GM21528 (cell line): ENCODE measurements around the gene WDR88.

Source experiments
- ATAC-seq: cut with Tn5 transposase; IDR thresholded peaks from one replicate; pipeline ENCODE4 v1.9.1; 2021; ENCODE audit warnings: mild to moderate bottlenecking, moderate library complexity; ENCODE audit not compliant: unreplicated experiment, low FRiP score

WDR88 gene

GRCh38 chr19:33194886-33195644 lies 63.2 kb downstream of the WDR88 start:
- no peak for ATAC-seq

DNA sequence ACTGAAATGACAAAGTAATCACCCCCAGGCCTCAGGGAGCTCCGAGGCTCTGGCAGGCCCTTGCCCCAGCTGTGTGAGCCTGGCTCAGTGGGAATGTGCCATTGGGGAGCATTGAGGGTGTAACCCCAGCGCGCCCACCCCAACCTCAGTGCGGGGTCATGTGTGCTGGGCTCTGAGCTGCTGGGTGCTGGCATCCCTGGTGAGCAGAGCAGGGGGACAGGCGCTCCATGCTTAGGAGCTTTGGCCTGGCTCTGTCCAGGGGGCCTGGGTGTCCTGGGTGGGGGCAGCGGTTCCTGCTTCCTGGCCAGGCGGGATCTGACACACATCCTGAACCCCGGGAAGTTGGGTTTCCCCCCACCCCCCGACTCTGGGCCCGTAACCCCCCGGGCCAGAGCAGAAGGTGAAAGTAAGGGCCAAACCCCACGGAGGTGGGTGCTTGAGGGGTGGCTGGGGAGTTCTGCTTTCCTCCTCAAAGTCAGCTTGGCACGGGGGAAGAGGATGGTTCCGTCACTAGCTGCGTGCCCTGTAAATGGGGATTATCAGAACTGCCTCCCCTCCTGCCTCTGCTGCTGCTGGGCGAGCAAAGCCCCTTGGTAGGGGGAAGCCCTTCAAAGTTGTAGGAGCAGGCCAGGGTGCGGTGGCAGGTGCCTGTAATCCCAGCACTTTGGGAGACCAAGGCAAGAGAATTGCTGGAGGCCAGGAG lies 63.9 kb downstream of the WDR88 start:
- ATAC-seq = no peak

GRCh38 chr19:33196446-33197193 lies 64.7 kb downstream of the WDR88 start:
- ATAC-seq = no peak

GRCh38 chr19:33197591-33198000 lies 65.7 kb downstream of the WDR88 start:
- no peak for ATAC-seq

GRCh38 chr19:33198169-33198568 lies 66.3 kb downstream of the WDR88 start:
- ATAC-seq = no peak

GRCh38 chr19:33199441-33200265 lies 67.7 kb downstream of the WDR88 start:
- no peak for ATAC-seq

DNA sequence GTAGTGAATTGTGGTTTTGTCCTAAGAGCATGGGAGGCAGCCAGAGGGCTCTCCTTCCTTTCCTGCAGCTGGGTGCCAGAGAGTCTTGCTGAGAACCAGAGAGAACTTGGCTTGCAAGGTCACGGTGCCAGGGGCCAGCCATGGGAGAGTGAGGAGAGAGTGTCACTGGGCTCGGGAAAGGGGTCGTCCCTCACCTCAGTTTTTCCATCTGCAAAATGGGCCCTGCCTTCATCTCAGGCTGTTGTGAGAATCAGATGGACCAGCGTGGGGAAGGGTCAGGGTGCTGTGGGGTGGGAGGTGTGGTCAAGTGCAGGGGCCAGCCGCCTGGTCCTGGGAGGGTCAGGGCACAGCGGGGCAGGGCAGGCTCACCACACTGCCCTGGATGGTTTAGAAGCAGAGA lies 69.6 kb downstream of the WDR88 start:
- no peak for ATAC-seq

GRCh38 chr19:33201886-33202545 lies 70.1 kb downstream of the WDR88 start:
- ATAC-seq = no peak

DNA sequence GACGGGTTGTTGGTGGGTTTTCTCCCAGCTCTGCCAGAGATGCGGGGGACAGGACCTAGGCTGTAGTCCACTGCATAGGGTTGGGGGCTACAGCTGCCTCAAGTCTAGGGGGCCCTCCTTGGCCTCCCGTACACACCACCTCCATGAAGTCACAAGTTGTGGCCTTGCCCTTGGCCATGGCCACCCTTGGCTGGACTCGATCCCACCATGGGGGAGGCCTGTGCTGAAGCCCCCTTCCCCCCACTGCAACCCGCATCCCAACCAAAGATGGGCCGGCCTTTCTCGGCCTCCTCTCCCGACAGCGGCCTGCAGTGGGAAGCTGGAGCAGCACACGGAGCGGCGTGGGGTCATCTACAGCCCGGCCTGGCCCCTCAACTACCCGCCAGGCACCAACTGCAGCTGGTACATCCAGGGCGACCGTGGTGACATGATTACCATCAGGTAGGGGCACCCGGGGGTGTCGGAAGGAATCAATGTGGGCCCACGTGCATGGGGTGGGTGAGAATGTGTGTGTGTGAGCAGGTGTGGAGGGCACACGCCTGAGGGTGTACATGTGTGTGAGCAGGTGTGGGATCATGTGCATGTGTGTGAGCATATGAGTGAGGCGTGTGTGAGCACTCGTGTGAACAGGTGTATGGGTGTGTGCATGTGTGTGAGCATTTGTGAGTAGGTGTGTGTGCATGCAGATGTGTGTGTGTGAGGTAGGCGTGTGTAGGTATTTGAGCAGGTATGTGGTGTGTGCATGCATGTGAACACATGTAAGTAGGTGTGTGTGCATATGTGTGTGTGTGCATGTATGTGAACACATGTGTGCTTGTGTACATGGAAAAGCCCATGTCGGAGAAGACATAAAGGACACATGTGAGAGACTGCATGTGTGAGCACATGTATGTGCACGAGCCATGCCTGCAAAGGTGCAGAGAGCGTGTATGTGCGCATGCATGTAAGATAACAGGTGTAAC lies 70.9 kb downstream of the WDR88 start:
- ATAC-seq = no peak

DNA sequence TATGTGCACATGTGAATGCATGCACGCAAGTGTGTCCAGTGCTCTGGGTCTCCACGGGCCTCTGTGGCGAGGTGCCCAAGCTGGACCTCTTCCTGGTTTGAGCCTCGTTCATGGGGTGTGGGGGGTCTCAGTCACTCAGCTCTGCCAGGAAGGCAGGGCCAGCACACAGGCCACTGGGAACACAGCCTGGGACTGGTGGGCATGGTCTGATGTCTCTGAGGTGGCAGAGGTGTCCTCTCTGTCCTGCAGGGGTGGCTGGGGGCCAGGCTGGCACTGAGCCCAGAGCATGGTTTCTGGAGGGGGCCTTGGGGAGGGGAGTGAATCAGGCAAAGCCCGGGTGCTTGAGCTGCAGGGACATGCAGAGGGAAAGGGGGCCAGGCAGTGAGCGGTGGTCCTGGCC lies 71.6 kb downstream of the WDR88 start:
- ATAC-seq = no peak

GRCh38 chr19:33204136-33204973 lies 72.4 kb downstream of the WDR88 start:
- no peak for ATAC-seq

DNA sequence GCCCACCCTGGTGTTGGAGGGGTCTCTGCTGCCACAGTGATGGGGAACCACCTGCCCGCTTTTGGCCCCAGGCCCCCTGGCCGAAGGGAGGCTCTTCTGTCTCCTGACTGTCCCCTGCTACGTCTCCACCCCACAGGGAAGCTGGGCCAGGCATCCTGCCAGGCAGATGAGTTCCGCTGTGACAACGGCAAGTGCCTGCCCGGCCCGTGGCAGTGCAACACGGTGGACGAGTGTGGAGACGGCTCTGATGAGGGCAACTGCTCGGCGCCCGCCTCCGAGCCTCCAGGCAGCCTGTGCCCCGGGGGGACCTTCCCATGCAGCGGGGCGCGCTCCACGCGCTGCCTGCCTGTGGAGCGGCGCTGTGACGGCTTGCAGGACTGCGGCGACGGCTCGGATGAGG lies 73.2 kb downstream of the WDR88 start:
- ATAC-seq = no peak

GRCh38 chr19:33205531-33206260 lies 73.8 kb downstream of the WDR88 start:
- no peak for ATAC-seq

- ATAC-seq = no peak
Measured at GRCh38 chr19:33206261-33207039, 74.5 kb downstream of the WDR88 start.

- ATAC-seq = no peak
Measured at GRCh38 chr19:33207040-33207620, 75.2 kb downstream of the WDR88 start.

- ATAC-seq = no peak
Measured at GRCh38 chr19:33207903-33208302, 76.0 kb downstream of the WDR88 start.
